DOHH2 (cell line): Measurements from ENCODE around the gene GASK1A.

Experiments
- CTCF ChIP-seq: fragments of 200-600 bp; sonication (generic); IDR thresholded peaks from one replicate; pipeline ENCODE4 v1.5.1; 2014; ENCODE audit warnings: antibody characterized with exemption, mild to moderate bottlenecking, low read depth, low read length; ENCODE audit not compliant: poor library complexity, severe bottlenecking
- EZH2phosphoT487 ChIP-seq: fragments of 200-600 bp; sonication (generic); IDR thresholded peaks from 2 replicates; pipeline ENCODE4 v1.6.1; 2017; ENCODE audit warnings: borderline replicate concordance, mild to moderate bottlenecking, antibody characterized with exemption, low read length, moderate library complexity, mixed read lengths

GRCh38 chr3:42935472-42935871, 43.6 kb upstream of the GASK1A start:
- TF ChIP-seq CTCF, result no peak
- no peak for TF ChIP-seq EZH2phosphoT487
